EL (cell line): Measurements from ENCODE around the gene CD9.
"Not testable (repeated sequence)": the region's sequence is repeated elsewhere in the genome, so short reads cannot be mapped to it uniquely, and the experiment has no call there.

ENCODE experiments used
- DNase-seq: peaks from one replicate; pipeline ENCODE4 v3.0.0-alpha.2; 2016

The CD9 gene

GRCh38 chr12:6180268-6181051, 19.7 kb upstream of the CD9 start:
- peak; percentile 93 for DNase-seq

- no peak for DNase-seq
These were observed 19.0 kb upstream of the CD9 start for GRCh38 chr12:6181166-6181565.

- DNase-seq = no peak
These were observed 18.5 kb upstream of the CD9 start for GRCh38 chr12:6181583-6182278.

GRCh38 chr12:6182279-6182898, 17.8 kb upstream of the CD9 start:
- DNase-seq = peak; percentile 92

GRCh38 chr12:6183689-6184428, 16.3 kb upstream of the CD9 start:
- peak; percentile 70 for DNase-seq

GRCh38 chr12:6185961-6186827, 14.0 kb upstream of the CD9 start:
- no peak for DNase-seq

GRCh38 chr12:6187948-6188793, 12.0 kb upstream of the CD9 start:
- no peak for DNase-seq

GRCh38 chr12:6189028-6189427, 11.2 kb upstream of the CD9 start:
- DNase-seq = no peak

- DNase-seq = not testable (repeated sequence)
These were observed 10.1 kb upstream of the CD9 start for GRCh38 chr12:6189952-6190598.

GRCh38 chr12:6190767-6191530, 9.3 kb upstream of the CD9 start:
- not testable (repeated sequence) for DNase-seq

GRCh38 chr12:6192604-6193380, 7.4 kb upstream of the CD9 start:
- no peak for DNase-seq

- no peak for DNase-seq
These were observed 6.1 kb upstream of the CD9 start for GRCh38 chr12:6193853-6194815.

GRCh38 chr12:6195665-6196535, 4.3 kb upstream of the CD9 start:
- DNase-seq = peak; percentile 87

GRCh38 chr12:6198051-6198450, 2.1 kb upstream of the CD9 start:
- DNase-seq = no peak

- DNase-seq = no peak
These were observed 1.6 kb upstream of the CD9 start for GRCh38 chr12:6198556-6198955.

GRCh38 chr12:6198985-6199530, 1.1 kb upstream of the CD9 start:
- DNase-seq = no peak
